ENCODE results near the gene AVL9. TPM values are rescaled to one million over a fixed set of nuclear protein-coding genes. Genes with fewer than 3 reads are reported as not detected.

AVL9 gene
- polyA plus RNA-seq, 1 of the 3 experiments (the other 2 are of a cell fraction), result 8.9 TPM

- no peak for DNase-seq
- peaks cover 7 to 12% of the 10 kb centered on the region in 2 experiments for H3K4me1 ChIP-seq (ENCODE audit: control insufficient read depth in 1 of 2, insufficient read depth in 2 of 2, low read depth in 1 of 2, low read length in 1 of 2)
- no peaks in the 10 kb centered on the region for H3K9me3 ChIP-seq
- H3K4me3 ChIP-seq (ENCODE audit: low read depth in 2 of 2, low read length in 1 of 2), result no peak overlapping the region
- TF ChIP-seq NRF1 (IDR thresholded peaks at IDR 0.05; ENCODE audit: low read depth, low read length), result no peak
- TF ChIP-seq USF1 (IDR thresholded peaks at IDR 0.05; ENCODE audit: borderline replicate concordance, low read depth), result no peak
- no peak for TF ChIP-seq IRF3 (IDR thresholded peaks at IDR 0.05; ENCODE audit: low read depth, low read length)
- TF ChIP-seq REST (IDR thresholded peaks at IDR 0.05; ENCODE audit: low read depth, low read length), result no peak
- no peak for TF ChIP-seq SIN3A (IDR thresholded peaks at IDR 0.05; ENCODE audit: borderline replicate concordance, low read depth, low read length)
- no peak for TF ChIP-seq MAX (IDR thresholded peaks at IDR 0.05; ENCODE audit: low read depth)
- no peak for TF ChIP-seq FOXJ3 (CRISPR knock-in tag; IDR thresholded peaks at IDR 0.05)
- no peak for TF ChIP-seq RAD21 (IDR thresholded peaks at IDR 0.05; ENCODE audit: low read length)
- TF ChIP-seq PBX3 (IDR thresholded peaks at IDR 0.05), result no peak
- TF ChIP-seq CTCF (IDR thresholded peaks at IDR 0.05), result no peak
- TF ChIP-seq MXI1 (IDR thresholded peaks at IDR 0.05; ENCODE audit: low read depth, low read length), result no peak
- no peak for TF ChIP-seq RFX5 (IDR thresholded peaks at IDR 0.05; ENCODE audit: low read length)
- TF ChIP-seq EZH2phosphoT487 (IDR thresholded peaks at IDR 0.05; ENCODE audit: borderline replicate concordance, low read depth), result no peak
- H3K9ac ChIP-seq, result no peak overlapping the region
- CTCF ChIA-PET, result no interaction called here
- no peak overlapping the region for H3K27ac ChIP-seq (ENCODE audit: low read depth in 2 of 2, low read length in 1 of 2)
- H2AFZ ChIP-seq (ENCODE audit: low read depth), result no peak overlapping the region
- POLR2A ChIA-PET, result no interaction called here
- H3K4me2 ChIP-seq, result no peak overlapping the region
- H3F3A ChIP-seq (replicated peaks; ENCODE audit: insufficient read depth), result peaks cover 40% of the 10 kb centered on the region
- whole genome bisulfite sequencing (ENCODE audit: low lambda C conversion rate), result 90% methylated on average over 3 of the region's 3 CpGs
- H4K20me1 ChIP-seq (ENCODE audit: insufficient read depth), result no peaks in the 10 kb centered on the region
- peaks cover 81% of the 10 kb centered on the region in 2 experiments for H3K36me3 ChIP-seq (replicated peaks in 1 of 2; ENCODE audit: control insufficient read depth in 1 of 2, insufficient read depth in 2 of 2, low read length in 1 of 2)
- H3K9me2 ChIP-seq, result no peaks in the 10 kb centered on the region
- H3K79me2 ChIP-seq (ENCODE audit: insufficient read depth), result no peaks in the 10 kb centered on the region
- H3K27me3 ChIP-seq (ENCODE audit: insufficient read depth), result no peaks in the 10 kb centered on the region
These were observed 86.7 kb downstream of the AVL9 start for GRCh38 chr7:32582036-32582435.
